Esophagus muscularis mucosa (tissue), 4 donors: ENCODE results near the gene LGALS1. TPM values are rescaled to one million over a fixed set of nuclear protein-coding genes. Genes with fewer than 3 reads are reported as not detected.
A peak's percentile ranks its signal among the peaks of the same experiment; 100 is the strongest.

Experiments
- DNase-seq: peaks from one replicate; pipeline ENCODE4 v3.0.0-alpha.2; 2017; ENCODE audit errors: extremely low spot score
- H3K27ac ChIP-seq, 4 donors: fragments of 200-600 bp; sonication (generic); replicated peaks in 1 of 4; 1 replicate in 3 of 4; 2 replicates in 1 of 4; pipeline ENCODE4 v1.5.1; 2016 to 2019; ENCODE audit warnings: mild to moderate bottlenecking in 1 of 4
- H3K27me3 ChIP-seq, 4 donors: fragments of 200-600 bp; sonication (generic); one replicate each; pipeline versions ENCODE4 v1.5.1 to v1.6.0; 2016 to 2019
- H3K36me3 ChIP-seq, 4 donors: fragments of 200-600 bp; sonication (generic); one replicate each; pipeline ENCODE4 v1.5.1; 2016 to 2019
- H3K4me1 ChIP-seq, 4 donors: fragments of 200-600 bp; sonication (generic); one replicate each; pipeline ENCODE4 v1.5.1; 2016 to 2019
- H3K4me3 ChIP-seq, 4 donors: fragments of 200-600 bp; sonication (generic); 1 replicate in 2 of 4; 2 replicates in 2 of 4; pipeline ENCODE4 v1.5.1; 2016 to 2019; ENCODE audit warnings: mild to moderate bottlenecking in 4 of 4, moderate library complexity in 1 of 4
- H3K9me3 ChIP-seq, 4 donors: fragments of 200-600 bp; sonication (generic); 1 replicate in 3 of 4; 2 replicates in 1 of 4; pipeline ENCODE4 v1.5.1; 2016 to 2019
- CTCF ChIP-seq, 3 experiments: fragments of 200-600 bp in 2 of 3; fragments of 450-650 bp in 1 of 3; sonication (generic) in 2 of 3; IDR thresholded peaks; one replicate each; pipeline ENCODE4 v1.5.1; 2017 to 2019; ENCODE audit warnings: antibody characterized with exemption in 3 of 3, mild to moderate bottlenecking in 2 of 3, moderate library complexity in 1 of 3
- EP300 ChIP-seq: sonication (generic); formaldehyde crosslinking; IDR thresholded peaks from one replicate; pipeline ENCODE4 v1.6.1; 2017; ENCODE audit warnings: antibody characterized with exemption
- POLR2A ChIP-seq: fragments of 450-650 bp; IDR thresholded peaks from one replicate; pipeline ENCODE4 v1.6.1; 2017; ENCODE audit warnings: antibody characterized with exemption, moderate library complexity, mild to moderate bottlenecking, low read depth
- POLR2AphosphoS5 ChIP-seq, 2 donors: sonication (generic); formaldehyde crosslinking; IDR thresholded peaks; one replicate each; pipeline ENCODE4 v1.6.1; 2017; ENCODE audit warnings: antibody characterized with exemption in 2 of 2
- WGBS: methylation state at CpG from one replicate; pipeline ENCODE4 v1.1.5; 2018; 5-methylcytosine and 5-hydroxymethylcytosine counted together
- intact Hi-C: fragments of 100-400 bp; cut with DNase I; formaldehyde crosslinking; loops from one replicate; pipeline ENCODE4 v1.15.1; 2023
- total RNA-seq, 4 donors: library from RNA; depleted of rRNA; stranded (reverse); fragments of >200 nt; gene quantifications; one replicate each; pipeline versions ENCODE4 v1.1.0 to v1.2.1, GENCODE V29; 2016

Gene LGALS1
- total RNA-seq, 4 donors from 2014 or later, result 710 to 1,112 (median 1,021) TPM

- 72% methylated on average over 2 of the region's 2 CpGs for WGBS
- H3K36me3 ChIP-seq, result peaks cover 0 to 5% (median 4%) of the 10 kb centered on the region in 4 donors
- H3K9me3 ChIP-seq, result no peaks in the 10 kb centered on the region
- peak overlapping the region; percentile 77 to 87 (median 80) for H3K27ac ChIP-seq
- H3K27me3 ChIP-seq, result no peaks in the 10 kb centered on the region
- no peak for DNase-seq
- H3K4me1 ChIP-seq, result peaks cover 36 to 67% (median 61%) of the 10 kb centered on the region in 4 donors
- H3K4me3 ChIP-seq, result peak overlapping the region in 1 of 4 donors; percentile 6
- TF ChIP-seq CTCF (IDR thresholded peaks at IDR 0.05) (no peak), POLR2AphosphoS5 (IDR thresholded peaks at IDR 0.05) (no peak), POLR2A (no peak), EP300 (no peak)
- intact Hi-C loops, result no loop called here
Measured at GRCh38 chr22:37660709-37661045, 14.8 kb upstream of the LGALS1 start.

DNA sequence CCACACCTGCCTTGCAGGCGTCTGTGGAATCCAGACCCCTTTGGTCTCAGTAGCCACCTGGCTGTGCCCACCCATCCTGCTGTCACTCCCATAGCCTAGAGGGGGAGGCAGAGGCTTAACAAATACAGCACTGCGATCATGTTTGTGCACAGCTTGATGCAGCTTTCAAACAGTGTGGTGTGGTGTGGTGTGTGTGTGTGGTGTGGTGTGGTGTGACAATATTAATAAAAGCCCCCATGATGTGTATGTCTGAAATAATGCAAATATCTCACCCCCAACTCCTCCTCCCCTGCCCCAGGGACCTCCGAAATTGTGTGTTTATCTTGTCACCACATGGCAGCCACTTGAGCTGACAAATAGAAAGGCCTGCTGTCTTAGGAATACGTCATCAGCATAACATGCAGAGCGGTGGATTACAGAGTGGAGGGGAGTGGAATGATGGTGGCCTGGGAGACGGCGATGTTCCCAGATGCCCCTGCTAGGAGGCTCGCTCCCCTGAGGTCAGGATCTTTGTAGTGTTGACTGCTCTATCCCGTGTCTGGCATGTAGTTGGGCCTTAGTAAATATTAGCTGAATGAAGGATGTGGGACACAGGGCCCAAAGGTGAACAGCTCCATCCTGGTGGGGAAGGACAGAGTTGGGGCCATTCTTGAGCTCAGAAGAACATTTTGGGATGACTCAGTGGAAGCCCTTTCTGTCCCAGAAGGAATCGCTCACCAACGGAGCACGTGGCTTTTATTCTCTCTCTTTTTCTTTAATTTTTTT, 14.1 kb upstream of the LGALS1 start:
- H3K27ac ChIP-seq, result peak overlapping the region; percentile 77 to 87 (median 80)
- no peaks in the 10 kb centered on the region for H3K27me3 ChIP-seq
- H3K4me3 ChIP-seq, result peak overlapping the region in 1 of 4 donors; percentile 6
- H3K4me1 ChIP-seq, result peaks cover 33 to 67% (median 60%) of the 10 kb centered on the region in 4 donors
- H3K9me3 ChIP-seq, result no peaks in the 10 kb centered on the region
- peaks cover 6 to 11% (median 10%) of the 10 kb centered on the region in 4 donors for H3K36me3 ChIP-seq
- no peak for DNase-seq
- intact Hi-C loops, result no loop called here
- 33% methylated on average over 11 of the region's 12 CpGs for WGBS
- TF ChIP-seq CTCF (IDR thresholded peaks at IDR 0.05), result peak; percentile 41 to 50 (median 46)
- TF ChIP-seq POLR2AphosphoS5 (IDR thresholded peaks at IDR 0.05), result peak in 1 of 2 donors; percentile 41
- no peak for TF ChIP-seq EP300
- TF ChIP-seq POLR2A, result no peak

DNA sequence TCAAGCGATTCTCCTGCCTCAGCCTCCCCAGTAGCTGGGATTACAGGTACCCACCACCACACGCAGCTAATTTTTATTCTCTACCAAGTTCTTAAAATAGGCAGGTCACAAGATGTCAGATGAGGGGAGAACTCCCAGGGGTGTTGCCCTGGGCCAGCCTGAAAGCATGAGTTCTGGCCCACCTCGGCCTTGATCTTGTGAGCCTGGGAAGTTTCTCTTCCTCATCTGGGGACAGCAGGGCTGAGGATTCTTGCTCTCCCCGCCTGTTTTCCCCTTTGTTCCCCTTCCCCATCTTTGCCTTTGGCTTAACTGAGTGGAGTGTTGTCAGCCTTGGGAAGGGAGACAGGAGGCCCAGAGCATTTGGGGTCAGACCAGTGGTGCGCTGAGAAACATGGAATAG, 13.4 kb upstream of the LGALS1 start:
- H3K4me3 ChIP-seq, result no peak overlapping the region
- no peaks in the 10 kb centered on the region for H3K27me3 ChIP-seq
- H3K27ac ChIP-seq, result peak overlapping the region; percentile 77 to 87 (median 80)
- intact Hi-C loops, result no loop called here
- H3K4me1 ChIP-seq, result peaks cover 32 to 67% (median 60%) of the 10 kb centered on the region in 4 donors
- TF ChIP-seq EP300 (no peak), POLR2A (no peak), POLR2AphosphoS5 (IDR thresholded peaks at IDR 0.05) (no peak), CTCF (IDR thresholded peaks at IDR 0.05) (no peak)
- no peak for DNase-seq
- peaks cover 8 to 18% (median 17%) of the 10 kb centered on the region in 4 donors for H3K36me3 ChIP-seq
- 96% methylated on average over 5 of the region's 5 CpGs for WGBS
- H3K9me3 ChIP-seq, result no peaks in the 10 kb centered on the region

GRCh38 chr22:37663521-37664140, 11.8 kb upstream of the LGALS1 start:
- peaks cover 26 to 60% (median 57%) of the 10 kb centered on the region in 4 donors for H3K4me1 ChIP-seq
- 67% methylated on average over 16 of the region's 16 CpGs for WGBS

More at GRCh38 chr22:37663521-37664140, 11.8 kb upstream of the LGALS1 start:
- DNase-seq, result no peak
- intact Hi-C loops, result no loop called here
- Histone ChIP-seq H3K27ac (peak overlapping the region; percentile 48 to 83 (median 65)), H3K27me3 (no peaks in the 10 kb centered on the region), H3K9me3 (no peaks in the 10 kb centered on the region), H3K4me3 (no peak overlapping the region), H3K36me3 (peaks cover 8 to 23% (median 18%) of the 10 kb centered on the region in 4 donors)
- TF ChIP-seq POLR2AphosphoS5 (IDR thresholded peaks at IDR 0.05), result no peak
- no peak for TF ChIP-seq EP300
- no peak for TF ChIP-seq CTCF (IDR thresholded peaks at IDR 0.05)
- no peak for TF ChIP-seq POLR2A
